ENCODE data around the gene MAST4.

DNA sequence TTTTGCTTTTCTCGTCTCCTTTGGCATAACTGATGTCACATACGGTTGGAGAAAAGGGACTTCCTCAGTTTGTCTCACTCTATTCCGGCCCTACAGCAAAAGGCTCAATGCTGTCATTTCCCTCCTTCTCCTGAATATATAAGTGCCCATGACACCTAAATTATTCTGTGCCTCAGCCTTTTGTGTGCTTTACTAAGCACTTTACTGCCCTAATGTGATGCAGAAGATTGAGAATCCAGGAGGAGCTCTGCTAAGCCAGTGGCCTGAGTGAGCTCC is 592.8 kb downstream of the MAST4 start:
- TF ChIP-seq, protein P1, sequence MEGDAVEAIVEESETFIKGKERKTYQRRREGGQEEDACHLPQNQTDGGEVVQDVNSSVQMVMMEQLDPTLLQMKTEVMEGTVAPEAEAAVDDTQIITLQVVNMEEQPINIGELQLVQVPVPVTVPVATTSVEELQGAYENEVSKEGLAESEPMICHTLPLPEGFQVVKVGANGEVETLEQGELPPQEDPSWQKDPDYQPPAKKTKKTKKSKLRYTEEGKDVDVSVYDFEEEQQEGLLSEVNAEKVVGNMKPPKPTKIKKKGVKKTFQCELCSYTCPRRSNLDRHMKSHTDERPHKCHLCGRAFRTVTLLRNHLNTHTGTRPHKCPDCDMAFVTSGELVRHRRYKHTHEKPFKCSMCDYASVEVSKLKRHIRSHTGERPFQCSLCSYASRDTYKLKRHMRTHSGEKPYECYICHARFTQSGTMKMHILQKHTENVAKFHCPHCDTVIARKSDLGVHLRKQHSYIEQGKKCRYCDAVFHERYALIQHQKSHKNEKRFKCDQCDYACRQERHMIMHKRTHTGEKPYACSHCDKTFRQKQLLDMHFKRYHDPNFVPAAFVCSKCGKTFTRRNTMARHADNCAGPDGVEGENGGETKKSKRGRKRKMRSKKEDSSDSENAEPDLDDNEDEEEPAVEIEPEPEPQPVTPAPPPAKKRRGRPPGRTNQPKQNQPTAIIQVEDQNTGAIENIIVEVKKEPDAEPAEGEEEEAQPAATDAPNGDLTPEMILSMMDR (IDR thresholded peaks at IDR 0.05) = no peak
- no peak for TF ChIP-seq FOXS1 (CRISPR knock-in tag; IDR thresholded peaks at IDR 0.05)

Data from A549 (cell line).